Frontal cortex (tissue), 4 donors: ENCODE data around the gene GPS1. TPM values are rescaled to one million over a fixed set of nuclear protein-coding genes. Genes with fewer than 3 reads are reported as not detected.

Experiments
- DNase-seq, 2 donors: peaks; one replicate each; pipeline ENCODE4 v3.0.0; 2012; ENCODE audit warnings: low spot score in 2 of 2
- FAIRE-seq: peaks from 2 replicates; lab custom pipeline; 2012; peaks lifted over from hg19 to GRCh38; lab: Jason Lieb, UNC
- total RNA-seq: library from RNA; depleted of rRNA; stranded (reverse); fragments of >200 nt; gene quantifications from one replicate; pipeline ENCODE4 v1.2.3, GENCODE V29; 2014
- donor health status: control.
- donor health status: control.
- donor health status: control.

The GPS1 gene
- total RNA-seq, 1 donor from 2014 or later = 73.8 TPM

- no peak for DNase-seq
- no peak for FAIRE-seq
Observed at GRCh38 chr17:82096709-82097183, 45.0 kb downstream of the GPS1 start.

GRCh38 chr17:82097184-82097918 lies 45.7 kb downstream of the GPS1 start:
- FAIRE-seq (no peak), DNase-seq (peak; percentile 75 to 80)

GRCh38 chr17:82097919-82098168 lies 46.1 kb downstream of the GPS1 start:
- FAIRE-seq (no peak), DNase-seq (no peak)

- DNase-seq (peak; percentile 100), FAIRE-seq (no peak)
Observed at GRCh38 chr17:82098169-82098938, 46.7 kb downstream of the GPS1 start, which contains the start of gene FASN. FASN (minus strand) TSS chr17:82098236; CDS start chr17:82096445, 1,791 bp downstream.

- FAIRE-seq (no peak), DNase-seq (no peak)
Observed at GRCh38 chr17:82098939-82099763, 47.5 kb downstream of the GPS1 start.

- no peak for DNase-seq
- FAIRE-seq = no peak
Observed at GRCh38 chr17:82100502-82101298, 49.0 kb downstream of the GPS1 start.

- DNase-seq (no peak), FAIRE-seq (no peak)
Observed at GRCh38 chr17:82101301-82101715, 49.6 kb downstream of the GPS1 start.

GRCh38 chr17:82101767-82102679 lies 50.3 kb downstream of the GPS1 start:
- FAIRE-seq (no peak), DNase-seq (peak in 1 of 2 donors; percentile 55)

- FAIRE-seq = no peak
Observed at GRCh38 chr17:82103553-82104451, 52.1 kb downstream of the GPS1 start.

GRCh38 chr17:82104797-82105416 lies 53.2 kb downstream of the GPS1 start:
- DNase-seq = no peak
- FAIRE-seq = no peak

More at GRCh38 chr17:82103553-82104451, 52.1 kb downstream of the GPS1 start:
- DNase-seq = no peak

GRCh38 chr17:82105417-82105881 lies 53.8 kb downstream of the GPS1 start:
- no peak for DNase-seq
- no peak for FAIRE-seq

GRCh38 chr17:82105882-82106687 lies 54.4 kb downstream of the GPS1 start:
- no peak for FAIRE-seq
- no peak for DNase-seq

- FAIRE-seq = no peak
- peak; percentile 39 to 47 for DNase-seq
Observed at GRCh38 chr17:82106688-82107305, 55.1 kb downstream of the GPS1 start.
